HG03520 (cell line): ENCODE measurements around the gene ABCA12.

Source experiments
- ATAC-seq: cut with Tn5 transposase; IDR thresholded peaks from one replicate; pipeline ENCODE4 v1.9.1; 2021; ENCODE audit warnings: mild to moderate bottlenecking, moderate library complexity; ENCODE audit not compliant: unreplicated experiment

Gene ABCA12

GRCh38 chr2:215049341-215049740 lies 89.1 kb downstream of the ABCA12 start:
- no peak for ATAC-seq

- no peak for ATAC-seq
Measured at GRCh38 chr2:215038421-215038820, 100.0 kb downstream of the ABCA12 start.

- ATAC-seq: no peak
Measured at GRCh38 chr2:215036314-215036713, 102.1 kb downstream of the ABCA12 start.

DNA sequence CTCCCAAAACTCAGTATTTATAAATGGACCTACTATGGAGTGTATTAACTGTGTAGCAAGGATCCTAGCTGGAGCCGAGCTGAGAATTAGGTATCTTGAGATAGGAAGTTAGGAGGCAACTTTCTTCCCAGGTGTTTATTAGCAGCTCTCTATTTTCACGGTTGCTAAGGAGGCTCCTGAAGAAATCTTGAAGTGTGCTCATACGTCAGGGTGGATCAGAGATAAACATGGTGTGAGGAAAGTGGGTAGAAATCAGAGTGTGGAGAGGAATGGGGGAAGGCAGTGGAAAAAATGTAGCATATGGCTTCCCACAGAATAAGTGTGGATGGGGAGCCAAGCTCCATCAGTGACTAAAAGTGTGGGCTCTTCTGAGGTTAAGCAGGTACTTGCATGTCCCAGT lies 104.3 kb downstream of the ABCA12 start:
- ATAC-seq: no peak

- ATAC-seq: no peak
Measured at GRCh38 chr2:215032153-215032552, 106.3 kb downstream of the ABCA12 start.

- no peak for ATAC-seq
Measured at GRCh38 chr2:215031321-215031720, 107.1 kb downstream of the ABCA12 start.

DNA sequence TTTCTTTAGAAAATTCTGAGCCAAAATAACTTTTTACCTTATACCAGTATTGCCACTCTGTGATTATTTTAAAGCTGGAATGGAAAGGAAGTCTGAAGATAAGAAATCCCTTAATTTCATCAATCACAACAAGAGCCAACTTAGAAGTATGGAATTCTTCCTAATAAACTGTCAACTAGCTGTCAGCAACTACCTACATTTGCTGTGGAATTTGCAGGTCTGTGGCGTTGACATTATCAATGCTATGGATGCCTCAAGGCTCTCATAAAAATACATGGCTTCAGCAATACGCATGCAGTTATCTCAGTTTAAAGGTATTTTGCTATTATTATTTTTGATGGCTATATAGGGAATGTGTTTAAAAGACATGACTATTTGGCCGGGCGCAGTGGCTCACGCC lies 108.5 kb downstream of the ABCA12 start:
- no peak for ATAC-seq

- ATAC-seq: no peak
Measured at GRCh38 chr2:215028231-215028630, 110.2 kb downstream of the ABCA12 start.

DNA sequence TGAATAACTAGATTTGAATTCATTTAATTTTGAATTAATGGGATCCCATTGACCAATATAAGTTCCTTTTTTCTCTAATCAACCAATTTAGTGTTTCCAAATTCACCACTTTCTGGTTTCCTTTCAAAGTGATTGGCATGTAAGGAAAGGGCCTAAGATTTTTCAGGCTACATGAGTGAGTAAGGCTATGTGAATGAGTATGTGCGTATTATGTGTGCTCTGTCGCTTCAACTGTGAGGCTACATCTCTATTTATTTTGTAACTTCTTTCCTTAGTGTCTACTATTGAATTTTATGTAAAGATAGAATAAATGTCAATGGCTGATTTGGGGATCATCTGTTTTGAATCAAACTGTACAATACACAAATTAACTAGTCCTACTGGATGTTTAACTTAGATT lies 110.6 kb downstream of the ABCA12 start:
- ATAC-seq: no peak

DNA sequence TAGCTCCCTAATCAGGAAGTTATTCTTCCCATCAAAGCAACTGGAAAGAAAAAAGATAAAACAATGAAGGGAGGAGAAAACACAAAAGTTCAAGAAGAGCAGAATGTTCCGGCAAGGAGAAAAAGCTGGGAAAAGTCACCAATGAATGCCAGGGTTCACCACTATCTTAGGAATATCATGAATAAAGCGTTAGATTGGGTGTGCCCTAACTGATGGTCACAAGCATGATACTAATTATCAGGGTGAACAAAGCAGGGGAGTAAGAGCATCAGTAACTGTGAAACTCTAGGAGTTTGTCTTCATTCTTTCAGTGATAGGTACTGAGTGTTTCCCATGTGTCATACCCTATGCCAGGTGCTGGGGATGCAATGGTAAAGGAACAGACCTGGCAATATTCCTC lies 115.5 kb downstream of the ABCA12 start:
- no peak for ATAC-seq

- ATAC-seq: peak; percentile 32
Measured at GRCh38 chr2:215022418-215022817, 116.0 kb downstream of the ABCA12 start.

GRCh38 chr2:215020283-215020682 lies 118.1 kb downstream of the ABCA12 start:
- ATAC-seq: peak; percentile 29

DNA sequence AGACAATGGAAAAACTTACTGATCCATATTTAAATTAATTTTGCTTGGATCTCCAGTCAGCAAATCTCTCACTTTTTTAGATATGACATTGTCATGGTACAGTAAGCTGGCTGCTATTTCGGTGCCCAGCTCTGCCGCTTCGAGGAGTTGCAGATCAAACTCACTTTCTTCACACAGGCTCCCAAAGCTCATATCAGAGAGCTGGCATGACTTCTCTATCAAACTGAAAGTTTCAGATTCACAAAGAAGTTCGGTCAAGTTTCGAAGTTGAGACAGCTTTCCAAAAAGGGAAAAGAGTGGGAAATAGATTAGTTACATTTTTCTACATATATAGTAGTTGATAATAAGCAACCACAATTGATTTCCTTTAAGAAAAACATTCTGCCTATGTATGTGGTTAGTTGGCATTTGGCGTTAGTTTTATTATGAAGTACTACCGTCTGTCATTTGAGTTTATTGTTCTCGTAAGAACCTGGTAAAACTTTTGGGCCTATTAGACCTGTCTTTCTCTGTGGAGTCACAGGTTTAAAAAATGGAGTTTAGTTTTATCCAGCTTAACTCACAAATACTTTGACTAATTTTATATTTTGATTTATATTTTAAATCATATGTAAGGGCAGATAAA lies 118.8 kb downstream of the ABCA12 start:
- peak; percentile 50 for ATAC-seq

- ATAC-seq: peak; percentile 36
Measured at GRCh38 chr2:215019085-215019484, 119.3 kb downstream of the ABCA12 start.

- ATAC-seq: no peak
Measured at GRCh38 chr2:215015421-215015820, 123.0 kb downstream of the ABCA12 start.

DNA sequence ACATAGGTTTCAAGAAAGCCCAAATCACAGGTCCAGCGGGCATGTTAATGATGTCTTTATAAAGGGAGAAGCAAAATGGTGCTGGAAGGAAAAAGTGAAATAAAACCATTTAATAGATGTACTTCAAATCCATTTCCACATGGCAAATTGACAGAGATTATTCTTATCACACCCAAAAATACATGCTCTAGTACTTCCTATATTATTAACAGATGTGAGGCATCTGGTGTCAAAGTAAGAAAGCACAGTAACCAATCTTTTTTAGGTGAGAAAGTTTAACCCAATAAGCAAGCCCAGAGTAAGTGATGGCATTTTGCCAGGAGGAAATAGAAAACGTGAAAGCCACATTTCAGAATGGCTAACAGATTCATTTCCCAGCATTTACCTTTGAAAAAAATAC lies 128.0 kb downstream of the ABCA12 start:
- ATAC-seq: no peak

DNA sequence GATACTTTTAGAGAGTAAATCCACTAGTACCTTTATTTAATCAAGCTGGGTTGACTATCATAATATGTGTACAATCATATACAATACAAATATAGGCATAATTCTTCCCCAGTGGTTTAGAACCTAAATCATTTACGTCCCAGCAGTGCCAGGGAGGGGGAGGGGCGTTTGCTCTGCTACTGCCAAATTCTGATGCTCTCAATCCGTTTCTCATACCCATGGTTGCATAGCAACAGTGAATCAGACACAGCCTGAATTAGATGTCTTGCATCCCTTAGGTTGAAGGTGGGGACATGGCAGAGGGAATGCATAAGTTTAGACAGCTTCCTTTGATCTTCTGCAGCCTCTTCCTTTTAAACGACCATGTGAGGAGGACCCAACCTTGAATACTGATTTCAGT lies 135.4 kb downstream of the ABCA12 start:
- ATAC-seq: no peak

- ATAC-seq: no peak
Measured at GRCh38 chr2:215002500-215002899, 135.9 kb downstream of the ABCA12 start.

DNA sequence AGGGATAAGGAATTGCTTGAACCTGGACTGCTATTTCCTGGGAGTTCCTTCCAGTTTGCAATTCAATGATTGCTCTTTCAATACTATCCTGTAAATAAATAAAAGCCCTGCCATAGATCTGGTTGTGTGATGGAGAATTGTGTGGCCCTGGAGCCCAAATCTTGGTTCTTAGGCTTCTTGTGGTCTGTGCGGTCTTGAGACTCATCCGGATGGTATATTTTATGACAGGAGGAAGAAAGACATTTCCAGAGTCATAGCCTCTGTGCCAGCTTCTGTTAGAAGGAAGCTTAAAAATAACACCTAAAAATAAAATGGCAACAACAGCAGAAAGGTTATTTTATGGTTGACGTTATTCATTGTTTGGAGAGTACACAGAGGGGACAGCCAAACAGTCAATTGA lies 137.7 kb downstream of the ABCA12 start:
- ATAC-seq: no peak

DNA sequence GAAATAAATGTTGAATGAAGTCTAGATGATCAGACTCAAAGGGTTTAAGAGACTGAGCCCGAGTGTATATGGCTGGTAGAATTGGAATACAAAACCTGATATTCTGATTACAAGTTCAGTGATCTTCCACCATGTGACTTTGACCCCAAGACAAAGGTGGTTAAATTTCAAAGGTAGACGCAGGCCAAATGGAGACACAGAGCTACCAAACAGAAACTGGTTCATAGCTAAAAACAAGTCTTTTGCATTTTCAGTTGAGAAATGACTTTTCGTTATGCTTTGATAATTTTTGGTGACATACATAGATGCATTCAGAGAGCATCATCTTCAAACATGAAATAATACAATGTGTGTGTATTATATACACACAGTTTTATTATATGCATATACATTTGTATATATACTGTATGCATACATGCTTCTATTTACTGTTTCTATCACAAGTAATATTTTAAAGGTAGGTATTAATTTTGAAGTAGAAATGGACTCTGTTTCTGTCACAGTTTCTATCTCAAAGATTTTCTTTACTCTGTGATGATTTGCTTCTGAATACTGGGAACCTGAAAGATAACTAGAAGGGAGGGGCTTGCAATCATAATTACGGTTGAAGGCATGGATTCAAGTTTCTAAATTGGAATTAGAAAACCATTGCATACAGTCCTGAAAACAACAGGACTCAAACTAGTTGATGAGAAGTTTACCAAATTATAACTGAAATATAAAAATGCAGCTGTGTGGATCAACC lies 142.3 kb downstream of the ABCA12 start:
- ATAC-seq: peak; percentile 95

DNA sequence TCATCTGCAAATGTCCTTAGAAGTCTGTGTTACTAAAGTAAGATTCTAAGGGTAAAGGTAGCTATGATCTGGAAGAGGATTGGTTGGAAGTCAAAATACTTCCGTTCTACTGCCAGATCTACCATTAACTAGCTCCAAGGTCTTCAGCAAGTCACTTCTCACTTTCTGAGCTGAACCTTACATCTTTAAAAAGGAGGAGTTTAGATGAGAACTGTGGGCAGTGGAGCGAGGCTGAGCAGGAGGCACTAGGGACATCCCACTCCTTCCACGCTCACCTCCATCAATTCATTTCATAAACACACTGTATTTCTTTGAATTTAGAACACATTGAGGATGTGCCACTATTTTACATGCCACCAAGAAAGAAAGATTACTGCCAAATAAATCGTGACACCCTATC lies 143.0 kb downstream of the ABCA12 start:
- no peak for ATAC-seq

GRCh38 chr2:214992911-214993310 lies 145.5 kb downstream of the ABCA12 start:
- no peak for ATAC-seq

DNA sequence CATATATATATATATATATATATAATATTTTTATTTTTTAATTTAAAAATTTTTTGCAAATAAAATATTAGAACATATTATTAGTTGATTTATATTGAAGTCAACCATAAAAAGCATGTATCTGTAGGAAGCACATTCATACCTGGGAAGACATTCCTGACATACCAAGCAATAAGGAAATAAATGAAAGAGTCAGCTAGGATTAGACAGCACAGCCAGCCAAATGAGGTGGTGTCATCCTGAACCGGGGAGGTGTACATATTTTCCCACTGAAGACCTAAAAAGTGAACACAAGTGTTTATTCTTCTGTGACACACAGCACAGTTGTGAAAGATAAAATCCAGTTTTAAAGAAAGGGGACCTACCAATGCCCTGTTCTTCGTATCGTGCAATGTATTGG lies 149.2 kb downstream of the ABCA12 start:
- ATAC-seq: no peak
